Right kidney (tissue), 9 donors: Measurements from ENCODE around the gene CPHXL.

Source experiments
- DNase-seq: peaks from one replicate; pipeline ENCODE4 v3.0.0-alpha.2; 2016
- long read RNA-seq, 8 donors: transcript quantifications; one replicate each; lab custom pipeline, GENCODE V29; 2026

CPHXL gene
- long read RNA-seq, donor 1 = 0 reads
- long read RNA-seq, donor 2 = 0 reads
- long read RNA-seq, donor 3 = 0 reads
- long read RNA-seq, donor 4 = 0 reads
- long read RNA-seq, donor 5 = 0 reads
- long read RNA-seq, donor 6 = 0 reads
- long read RNA-seq, donor 7 = 0 reads
- long read RNA-seq, donor 8 = 0 reads

DNA sequence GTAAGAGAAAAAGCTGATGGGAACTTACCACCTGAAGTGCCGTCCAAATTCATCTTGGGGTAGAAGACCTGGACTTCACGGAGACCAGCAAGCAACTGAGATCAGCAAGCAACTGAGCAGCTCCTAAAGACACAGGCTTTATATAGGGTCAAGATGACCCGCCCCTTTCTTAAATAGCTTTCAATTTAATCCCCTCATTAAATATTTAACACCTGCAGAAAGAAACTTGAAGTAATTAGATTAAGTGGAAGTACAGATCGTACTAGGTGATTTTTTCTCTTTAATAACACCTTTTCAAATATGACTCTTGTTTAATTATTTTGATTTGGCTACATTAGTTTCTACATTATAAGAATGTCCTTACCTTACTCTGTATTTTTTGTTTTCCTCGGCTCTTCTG, at the start of gene CPHXL:
Gene CPHXL, minus strand, starts transcription at position 101 of the 400 bp plus-strand sequence. Its CDS starts 48 bp downstream, at position 53.
- no peak for DNase-seq

GRCh38 chr16:75774197-75774596, 47.9 kb upstream of the CPHXL start:
- DNase-seq = no peak

DNA sequence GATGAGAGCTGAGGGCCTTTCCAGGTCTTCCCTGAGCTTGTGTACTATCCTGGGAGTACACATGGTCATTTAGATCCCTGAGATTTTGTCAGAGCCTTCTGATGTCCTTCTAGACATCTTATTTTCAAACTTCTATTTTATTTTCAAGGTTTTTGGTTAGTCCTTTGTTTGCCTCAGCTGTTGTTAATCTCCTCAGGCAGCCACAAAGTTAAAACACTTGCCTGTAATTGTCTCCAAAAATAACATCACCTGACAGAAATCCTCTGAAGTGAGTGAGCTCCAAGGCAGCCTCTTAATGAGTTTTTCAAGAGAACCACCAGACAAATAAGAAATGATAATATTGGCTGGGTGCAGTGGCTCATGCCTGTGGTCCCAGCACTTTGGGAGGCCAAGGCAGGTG, 43.8 kb upstream of the CPHXL start:
- no peak for DNase-seq

DNA sequence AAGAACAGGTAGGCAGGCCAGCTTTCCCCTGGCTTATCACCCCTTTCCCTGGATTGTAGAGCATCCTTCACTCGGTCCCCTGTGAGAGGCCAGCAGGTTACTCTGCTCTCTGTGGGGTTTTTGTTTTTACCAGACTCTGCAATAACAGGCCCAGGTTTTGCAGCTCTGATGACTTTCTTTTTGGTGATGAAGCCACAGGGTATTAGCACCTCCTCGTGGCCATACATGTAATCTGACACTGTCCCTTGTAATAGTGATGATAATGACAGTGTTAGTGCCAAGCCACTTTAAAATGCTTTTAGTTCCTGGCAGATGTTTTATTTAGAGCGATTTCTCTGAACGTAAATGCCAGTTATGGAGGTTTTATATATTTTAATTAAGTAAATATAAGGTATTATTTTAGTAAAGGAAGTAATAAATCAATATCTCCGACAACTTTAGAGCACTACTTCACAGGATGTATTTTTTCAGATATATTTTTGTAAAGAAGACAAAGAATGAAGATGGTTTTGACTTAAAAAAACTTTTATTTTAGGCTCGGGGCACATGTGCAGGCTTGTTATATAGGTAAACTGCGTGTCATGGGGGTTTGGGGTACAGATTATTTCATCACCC, 38.0 kb upstream of the CPHXL start:
- peak; percentile 19 for DNase-seq

- DNase-seq = no peak
Observed at GRCh38 chr16:75763204-75763603, 36.9 kb upstream of the CPHXL start.

- no peak for DNase-seq
Observed at GRCh38 chr16:75762746-75763145, 36.5 kb upstream of the CPHXL start.

DNA sequence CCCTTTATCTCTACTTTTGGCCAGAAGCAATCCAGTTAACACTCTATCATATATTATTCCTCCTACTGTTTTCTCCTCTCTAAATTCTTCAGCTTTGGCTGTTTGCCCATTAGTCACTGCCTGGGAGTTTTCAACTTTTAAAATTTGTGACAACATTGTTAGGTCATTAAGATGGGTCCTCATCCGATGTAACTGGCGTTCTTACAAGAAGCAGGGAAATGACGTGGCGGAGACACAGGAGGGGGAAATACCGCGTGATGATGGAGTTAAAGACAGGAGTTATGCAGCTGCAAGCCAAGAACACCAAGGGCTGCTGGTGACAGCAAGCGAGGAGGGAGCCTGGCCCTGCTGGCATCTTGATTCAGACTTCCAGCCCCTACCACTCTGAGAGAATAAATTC, 34.8 kb upstream of the CPHXL start:
- no peak for DNase-seq

- DNase-seq = no peak
Observed at GRCh38 chr16:75760018-75760519, 33.8 kb upstream of the CPHXL start.

GRCh38 chr16:75758215-75758614, 31.9 kb upstream of the CPHXL start:
- DNase-seq = no peak

- DNase-seq = no peak
Observed at GRCh38 chr16:75754141-75754540, 27.9 kb upstream of the CPHXL start.

DNA sequence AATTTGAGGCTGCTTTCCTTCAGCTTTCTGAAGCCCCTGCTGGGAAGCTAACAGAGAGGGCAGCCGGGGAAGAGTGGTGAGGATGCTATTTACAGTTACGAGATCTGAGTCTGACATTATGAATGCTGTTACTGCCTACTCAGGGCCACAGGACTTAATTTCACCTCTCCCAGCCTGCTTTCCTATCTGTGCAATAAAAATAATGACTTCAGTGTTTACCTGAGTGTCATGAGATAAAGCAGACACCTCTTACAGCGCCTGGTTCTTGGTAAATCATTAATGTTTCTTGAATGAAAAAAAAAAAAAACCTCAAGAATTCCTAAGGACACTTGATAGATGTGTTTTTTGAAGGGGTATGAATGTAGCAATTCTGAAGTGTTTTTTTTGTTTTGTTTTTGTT, 24.2 kb upstream of the CPHXL start:
- no peak for DNase-seq

DNA sequence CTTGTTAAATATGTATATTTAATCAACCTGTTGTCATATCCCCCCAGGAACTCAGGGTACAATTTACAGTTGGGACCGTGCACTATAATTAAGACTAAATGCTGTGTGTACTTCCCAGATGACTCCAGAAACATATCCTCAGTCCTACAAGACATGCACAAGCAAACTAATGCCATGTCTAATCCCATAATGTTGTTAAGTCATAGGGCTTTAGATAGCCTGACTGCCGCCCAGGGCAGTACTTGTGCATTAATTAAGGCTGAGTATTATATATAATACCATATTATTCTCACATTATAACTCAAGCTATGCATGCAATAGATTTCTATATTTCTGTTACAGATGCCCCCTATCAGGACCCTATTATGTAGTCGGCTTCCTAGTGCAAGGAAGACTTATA, 20.1 kb upstream of the CPHXL start:
- no peak for DNase-seq

DNA sequence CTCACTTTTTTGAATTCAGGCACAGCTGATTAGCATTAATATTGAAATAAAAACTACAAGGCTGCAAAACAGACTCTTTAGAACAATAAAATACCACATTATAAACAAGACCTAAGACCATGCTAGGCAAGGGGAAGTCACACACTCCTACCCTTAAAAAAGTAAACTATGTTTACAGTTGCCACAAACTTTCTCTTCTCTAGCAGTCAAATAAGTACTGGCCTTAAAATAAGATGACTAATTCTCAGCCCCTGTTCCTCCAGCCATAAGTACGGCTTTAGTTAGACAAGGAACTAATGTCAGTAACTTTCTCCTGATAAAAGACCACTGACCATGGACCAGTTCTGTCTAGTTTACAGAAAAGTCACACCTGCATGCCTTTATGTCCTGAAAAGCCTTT, 19.5 kb upstream of the CPHXL start:
- DNase-seq = no peak

DNA sequence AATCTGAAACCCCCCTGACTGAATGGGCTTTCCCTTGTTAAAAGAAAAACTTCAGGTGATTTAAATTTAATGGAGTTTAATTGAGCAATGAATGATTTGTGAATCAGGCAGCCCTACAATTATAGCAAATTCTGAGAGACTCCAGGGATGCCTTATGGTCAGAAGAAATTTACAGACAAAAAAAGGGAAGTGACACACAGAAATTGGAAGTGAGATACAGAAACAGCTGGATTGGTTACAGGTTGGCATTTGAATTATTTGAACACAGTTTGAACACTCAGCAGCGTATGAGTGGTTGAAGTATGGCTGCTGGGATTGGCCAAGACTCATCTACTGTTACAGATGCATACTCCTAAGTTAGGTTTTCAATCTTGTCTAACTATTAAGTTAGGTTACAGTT, 19.0 kb upstream of the CPHXL start:
- no peak for DNase-seq

GRCh38 chr16:75742424-75743047, 16.2 kb upstream of the CPHXL start:
- DNase-seq = no peak

DNA sequence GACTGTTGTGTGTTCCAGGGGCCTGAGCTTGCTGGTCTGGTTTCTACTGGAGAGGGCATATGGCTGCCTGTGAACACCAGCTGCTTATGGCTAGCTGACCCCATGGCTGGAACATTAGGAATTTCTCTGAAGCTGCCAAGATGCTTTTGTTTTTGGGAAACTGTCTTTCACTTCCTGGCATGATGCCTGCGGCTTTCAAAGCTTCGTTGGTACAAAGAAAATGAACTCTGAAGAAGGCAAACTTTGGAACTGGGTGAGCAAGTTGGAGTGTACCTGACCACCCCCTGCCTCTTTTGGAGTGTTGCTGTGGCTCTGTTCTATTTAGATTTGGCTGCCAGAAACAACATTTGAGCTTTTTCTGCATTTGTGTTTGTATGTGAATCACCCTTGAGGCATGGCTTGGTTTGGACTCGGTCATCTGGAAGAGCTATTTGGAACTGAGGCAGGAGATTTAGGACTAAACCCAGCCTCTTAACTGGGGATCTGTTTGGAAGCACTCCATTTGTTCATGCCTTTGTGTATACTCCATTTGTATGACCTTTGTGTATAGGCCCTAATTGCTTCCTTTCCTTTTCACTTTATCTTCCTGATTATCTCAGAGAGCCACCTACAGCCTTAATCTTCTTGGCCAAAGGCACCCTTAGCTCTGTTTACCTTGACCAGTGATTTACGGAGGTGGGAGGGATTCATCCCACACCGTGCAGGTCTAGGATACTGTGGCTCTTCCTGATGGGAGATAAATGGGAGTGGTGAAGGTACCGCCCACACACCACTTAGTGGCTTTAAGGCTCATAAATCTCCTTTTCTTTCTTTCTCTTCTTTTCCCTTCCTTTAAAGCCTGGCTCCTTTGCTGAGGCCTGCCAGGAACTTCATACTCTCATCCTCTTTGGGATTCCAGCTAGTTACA, 7.3 kb upstream of the CPHXL start:
- DNase-seq = peak; percentile 19

- no peak for DNase-seq
Observed at GRCh38 chr16:75732871-75733270, 6.6 kb upstream of the CPHXL start.

- no peak for DNase-seq
Observed at GRCh38 chr16:75727221-75727620, 931 bp upstream of the CPHXL start.

DNA sequence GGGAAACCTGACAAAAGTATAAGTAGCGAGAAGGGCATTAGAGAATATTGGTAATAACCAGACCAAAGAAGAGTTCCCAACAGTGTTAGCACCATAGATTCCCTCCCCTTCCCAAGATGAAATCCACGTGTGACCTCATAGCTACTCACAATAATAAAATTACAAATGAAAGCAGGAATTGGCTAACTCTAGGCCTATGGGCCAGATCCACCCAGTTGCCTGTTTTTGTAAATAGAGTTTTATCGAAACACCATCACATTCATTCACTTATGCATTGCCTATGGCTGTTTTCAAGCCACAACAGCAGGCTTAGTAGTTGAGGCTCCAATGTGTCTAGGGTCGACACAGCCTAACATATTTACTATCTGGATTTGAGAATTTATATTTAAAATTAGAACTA, 7.8 kb downstream of the CPHXL start:
- no peak for DNase-seq

- DNase-seq = no peak
Observed at GRCh38 chr16:75714661-75715060, 11.6 kb downstream of the CPHXL start.

- DNase-seq = no peak
Observed at GRCh38 chr16:75710344-75710743, 15.9 kb downstream of the CPHXL start.

DNA sequence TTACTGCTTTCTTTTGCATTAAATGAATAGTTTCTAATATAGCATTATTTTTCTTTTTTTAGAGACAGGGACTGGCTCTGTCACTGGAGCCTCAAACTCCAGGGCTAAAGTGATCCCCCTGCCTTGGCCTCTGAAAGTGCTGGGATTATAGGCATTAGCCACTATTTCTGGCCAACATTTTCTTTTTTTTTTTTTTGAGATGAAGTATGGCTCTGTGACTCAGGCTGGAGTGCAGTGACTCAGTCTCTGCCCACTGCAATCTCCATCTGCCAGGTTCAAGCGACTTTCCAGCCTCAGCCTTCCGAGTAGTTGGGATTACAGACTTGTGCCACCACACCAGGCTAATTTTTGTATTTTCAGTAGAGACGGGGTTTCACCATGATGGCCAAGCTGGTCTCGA, 23.0 kb downstream of the CPHXL start:
- DNase-seq = no peak

DNA sequence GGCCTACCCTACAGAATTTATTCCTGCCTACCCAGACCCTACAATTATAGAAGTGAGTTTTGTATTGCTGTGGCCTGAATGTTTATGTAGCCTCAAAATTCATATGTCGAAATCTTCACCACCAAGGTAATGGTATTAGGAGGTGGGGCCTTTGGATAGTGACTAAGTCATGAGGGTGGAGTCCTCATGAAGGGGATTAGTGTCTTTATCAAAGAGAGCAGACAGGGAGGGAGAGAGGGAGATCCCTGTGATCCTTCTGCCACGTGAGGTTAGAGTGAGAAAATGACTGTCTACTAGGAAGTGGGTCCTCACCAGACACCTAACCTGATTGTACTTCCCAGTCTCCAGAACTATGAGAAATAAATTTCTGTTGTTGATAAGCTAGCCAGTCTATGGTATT, 24.0 kb downstream of the CPHXL start:
- DNase-seq = no peak
